Mesendoderm (in vitro differentiated cells): Measurements from ENCODE around the gene SUV39H2.
"Not testable (repeated sequence)": the region's sequence is repeated elsewhere in the genome, so short reads cannot be mapped to it uniquely, and the experiment has no call there.

Source experiments
- DNase-seq: peaks from one replicate; pipeline ENCODE4 v3.0.0; 2013
- H2AK5ac ChIP-seq: 2 replicates; pipeline ENCODE4 v1.6.1; 2013; ENCODE audit warnings: low read length, inconsistent platforms
- H2BK120ac ChIP-seq: 2 replicates; pipeline ENCODE4 v1.6.1; 2013; ENCODE audit warnings: low read depth, mild to moderate bottlenecking, low read length, moderate library complexity, mixed read lengths
- H2BK15ac ChIP-seq: replicated peaks from 2 replicates; pipeline ENCODE4 v1.6.1; 2013; ENCODE audit warnings: low read depth, mild to moderate bottlenecking, moderate library complexity
- H2BK5ac ChIP-seq: 2 replicates; pipeline ENCODE4 v1.6.1; 2013; ENCODE audit warnings: low read length, inconsistent platforms
- H3K18ac ChIP-seq: 2 replicates; pipeline ENCODE4 v1.6.1; 2013; ENCODE audit warnings: mild to moderate bottlenecking, low read length, mixed read lengths
- H3K23ac ChIP-seq: one replicate; pipeline ENCODE4 v1.6.1; 2013; ENCODE audit warnings: low read length
- H3K27ac ChIP-seq: 2 replicates; pipeline ENCODE4 v1.5.1; 2013; ENCODE audit warnings: low read depth, mild to moderate bottlenecking, inconsistent platforms, low read length, moderate library complexity
- H3K27me3 ChIP-seq: 2 replicates; pipeline ENCODE4 v1.6.1; 2013; ENCODE audit warnings: low read length, control low read depth, mild to moderate bottlenecking, inconsistent platforms; ENCODE audit not compliant: insufficient read depth, poor library complexity
- H3K36me3 ChIP-seq: 2 replicates; pipeline ENCODE4 v1.6.1; 2013; ENCODE audit warnings: low read length, inconsistent platforms; ENCODE audit not compliant: control insufficient read depth, insufficient read depth
- H3K4ac ChIP-seq: one replicate; pipeline ENCODE4 v1.6.1; 2013; ENCODE audit warnings: low read depth, mild to moderate bottlenecking, low read length, moderate library complexity
- H3K4me1 ChIP-seq: 2 replicates; pipeline ENCODE4 v1.6.1; 2013; ENCODE audit warnings: low read depth, low read length, inconsistent platforms; ENCODE audit not compliant: control insufficient read depth
- H3K4me2 ChIP-seq: 2 replicates; pipeline ENCODE4 v1.6.1; 2013; ENCODE audit warnings: low read length
- H3K4me3 ChIP-seq: 2 replicates; pipeline ENCODE4 v1.5.1; 2013; ENCODE audit warnings: mild to moderate bottlenecking, low read length
- H3K56ac ChIP-seq: one replicate; pipeline ENCODE4 v1.6.1; 2013; ENCODE audit warnings: low read length
- H3K79me1 ChIP-seq: 2 replicates; pipeline ENCODE4 v1.6.1; 2013; ENCODE audit warnings: low read length, inconsistent platforms
- H3K79me2 ChIP-seq: 2 replicates; pipeline ENCODE4 v1.6.1; 2013; ENCODE audit warnings: mild to moderate bottlenecking, low read length; ENCODE audit not compliant: control insufficient read depth, insufficient read depth
- H3K9ac ChIP-seq: 2 replicates; pipeline ENCODE4 v1.6.1; 2013; ENCODE audit warnings: low read length, inconsistent platforms
- H4K5ac ChIP-seq: one replicate; pipeline ENCODE4 v1.6.1; 2013; ENCODE audit warnings: low read length
- H4K8ac ChIP-seq: one replicate; pipeline ENCODE4 v1.6.1; 2013; ENCODE audit warnings: low read depth, mild to moderate bottlenecking, control low read depth, low read length, moderate library complexity
- WGBS: extraction: QIAGEN DNeasy Blood & Tissue Kit; methylation state at CpG from one replicate; pipeline ENCODE4 v1.1.7; 2013; ENCODE audit warnings: low lambda C conversion rate, missing lambda C conversion rate; ENCODE audit not compliant: insufficient coverage; ENCODE audit errors: extremely low coverage; 5-methylcytosine and 5-hydroxymethylcytosine counted together

SUV39H2 gene

GRCh38 chr10:14904316-14904732, 25.7 kb downstream of the SUV39H2 start:
- DNase-seq = peak; percentile 46

GRCh38 chr10:14904864-14905263, 26.2 kb downstream of the SUV39H2 start:
- H3K27ac ChIP-seq = no peak overlapping the region
- H3K18ac ChIP-seq = no peak overlapping the region
- H3K4ac ChIP-seq = no peak overlapping the region
- H3K79me1 ChIP-seq = no peaks in the 10 kb centered on the region
- no peak overlapping the region for H2BK120ac ChIP-seq
- H2BK5ac ChIP-seq = no peak overlapping the region
- H3K9ac ChIP-seq = no peak overlapping the region
- H3K23ac ChIP-seq = no peak overlapping the region
- no peaks in the 10 kb centered on the region for H3K79me2 ChIP-seq
- no peak overlapping the region for H3K56ac ChIP-seq
- no peak overlapping the region for H2AK5ac ChIP-seq
- no peaks in the 10 kb centered on the region for H3K4me1 ChIP-seq
- DNase-seq = no peak
- H2BK15ac ChIP-seq = no peak overlapping the region
- H3K4me2 ChIP-seq = no peak overlapping the region
- no peak overlapping the region for H3K4me3 ChIP-seq
- WGBS = no CpG with 5 or more reads among the region's 2 CpGs
- H3K36me3 ChIP-seq = peaks cover 2% of the 10 kb centered on the region
- H4K5ac ChIP-seq = no peak overlapping the region
- H3K27me3 ChIP-seq = no peaks in the 10 kb centered on the region
- H4K8ac ChIP-seq = no peak overlapping the region

More at GRCh38 chr10:14904316-14904732, 25.7 kb downstream of the SUV39H2 start:
- Histone ChIP-seq H3K18ac (no peak overlapping the region), H3K56ac (no peak overlapping the region), H3K36me3 (peaks cover 2% of the 10 kb centered on the region), H3K79me1 (no peaks in the 10 kb centered on the region), H2BK5ac (no peak overlapping the region), H4K8ac (no peak overlapping the region), H3K4me3 (no peak overlapping the region), H3K27ac (no peak overlapping the region), H3K9ac (no peak overlapping the region), H3K4ac (no peak overlapping the region), H2BK15ac (no peak overlapping the region), H2AK5ac (no peak overlapping the region), H2BK120ac (no peak overlapping the region), H4K5ac (no peak overlapping the region), H3K4me1 (no peaks in the 10 kb centered on the region), H3K4me2 (no peak overlapping the region), H3K23ac (no peak overlapping the region), H3K79me2 (no peaks in the 10 kb centered on the region), H3K27me3 (no peaks in the 10 kb centered on the region)
- no CpG with 5 or more reads among the region's 1 CpG for WGBS

GRCh38 chr10:14905890-14906289, 27.2 kb downstream of the SUV39H2 start:
- no peaks in the 10 kb centered on the region for H3K79me2 ChIP-seq
- H3K4ac ChIP-seq = no peak overlapping the region
- no peak overlapping the region for H2BK15ac ChIP-seq
- H4K5ac ChIP-seq = no peak overlapping the region
- WGBS = no CpG with 5 or more reads among the region's 2 CpGs
- no peak overlapping the region for H2BK5ac ChIP-seq
- H3K4me2 ChIP-seq = no peak overlapping the region
- no peak overlapping the region for H4K8ac ChIP-seq
- no peak overlapping the region for H3K23ac ChIP-seq
- no peak overlapping the region for H3K4me3 ChIP-seq
- no peak overlapping the region for H3K56ac ChIP-seq
- H3K36me3 ChIP-seq = peaks cover 3% of the 10 kb centered on the region
- H3K27me3 ChIP-seq = no peaks in the 10 kb centered on the region
- H3K79me1 ChIP-seq = no peaks in the 10 kb centered on the region
- H3K4me1 ChIP-seq = no peaks in the 10 kb centered on the region
- H3K9ac ChIP-seq = no peak overlapping the region
- no peak for DNase-seq
- no peak overlapping the region for H3K18ac ChIP-seq
- no peak overlapping the region for H3K27ac ChIP-seq
- no peak overlapping the region for H2BK120ac ChIP-seq
- no peak overlapping the region for H2AK5ac ChIP-seq

GRCh38 chr10:14906765-14907164, 28.1 kb downstream of the SUV39H2 start:
- Histone ChIP-seq H3K36me3 (peaks cover 6% of the 10 kb centered on the region), H3K4me3 (no peak overlapping the region)

GRCh38 chr10:14907591-14907990, 28.9 kb downstream of the SUV39H2 start:
- H3K9ac ChIP-seq, H4K8ac ChIP-seq, H3K4me1 ChIP-seq, H2AK5ac ChIP-seq, H3K4me3 ChIP-seq, H3K4me2 ChIP-seq, H3K18ac ChIP-seq, H2BK120ac ChIP-seq, H3K27ac ChIP-seq, H2BK15ac ChIP-seq, DNase-seq, H3K36me3 ChIP-seq, H2BK5ac ChIP-seq, H3K23ac ChIP-seq, H3K27me3 ChIP-seq, H3K56ac ChIP-seq, H4K5ac ChIP-seq, H3K79me1 ChIP-seq, H3K79me2 ChIP-seq, H3K4ac ChIP-seq: not testable (repeated sequence)
- WGBS = no CpG with 5 or more reads among the region's 4 CpGs

More at GRCh38 chr10:14906765-14907164, 28.1 kb downstream of the SUV39H2 start:
- Histone ChIP-seq H2AK5ac (no peak overlapping the region), H4K5ac (no peak overlapping the region), H3K27ac (no peak overlapping the region), H3K27me3 (no peaks in the 10 kb centered on the region), H3K4me2 (no peak overlapping the region), H2BK5ac (no peak overlapping the region), H3K79me1 (no peaks in the 10 kb centered on the region), H3K4me1 (no peaks in the 10 kb centered on the region), H3K56ac (no peak overlapping the region), H4K8ac (no peak overlapping the region), H2BK15ac (no peak overlapping the region), H3K18ac (no peak overlapping the region), H3K4ac (no peak overlapping the region), H2BK120ac (no peak overlapping the region), H3K9ac (no peak overlapping the region), H3K79me2 (no peaks in the 10 kb centered on the region), H3K23ac (no peak overlapping the region)
- WGBS = no CpG with 5 or more reads among the region's 2 CpGs
- no peak for DNase-seq

GRCh38 chr10:14909101-14909500, 30.4 kb downstream of the SUV39H2 start:
- peaks cover 6% of the 10 kb centered on the region for H3K36me3 ChIP-seq
- H2BK120ac ChIP-seq = no peak overlapping the region
- no peaks in the 10 kb centered on the region for H3K27me3 ChIP-seq
- no peak overlapping the region for H3K27ac ChIP-seq
- no peak overlapping the region for H3K9ac ChIP-seq
- H3K23ac ChIP-seq = no peak overlapping the region
- no peak overlapping the region for H3K4me3 ChIP-seq
- H3K56ac ChIP-seq = no peak overlapping the region
- no peaks in the 10 kb centered on the region for H3K4me1 ChIP-seq
- no CpG with 5 or more reads among the region's 2 CpGs for WGBS
- H3K79me1 ChIP-seq = no peaks in the 10 kb centered on the region
- no peaks in the 10 kb centered on the region for H3K79me2 ChIP-seq
- no peak overlapping the region for H4K5ac ChIP-seq
- H3K4ac ChIP-seq = no peak overlapping the region
- no peak overlapping the region for H4K8ac ChIP-seq
- no peak overlapping the region for H2BK15ac ChIP-seq
- H2BK5ac ChIP-seq = no peak overlapping the region
- H3K4me2 ChIP-seq = no peak overlapping the region
- H3K18ac ChIP-seq = no peak overlapping the region
- H2AK5ac ChIP-seq = no peak overlapping the region
- DNase-seq = no peak
